ENCODE measurements around the gene RNF182. TPM values are rescaled to one million over a fixed set of nuclear protein-coding genes. Genes with fewer than 3 reads are reported as not detected.

RNF182 gene
- total and polyA plus RNA-seq, 9 of the 15 experiments (the other 6 are each of a cell fraction or from before 2014, with no cell fraction given): 12.8 to 22.8 (median 17.5) TPM

DNA sequence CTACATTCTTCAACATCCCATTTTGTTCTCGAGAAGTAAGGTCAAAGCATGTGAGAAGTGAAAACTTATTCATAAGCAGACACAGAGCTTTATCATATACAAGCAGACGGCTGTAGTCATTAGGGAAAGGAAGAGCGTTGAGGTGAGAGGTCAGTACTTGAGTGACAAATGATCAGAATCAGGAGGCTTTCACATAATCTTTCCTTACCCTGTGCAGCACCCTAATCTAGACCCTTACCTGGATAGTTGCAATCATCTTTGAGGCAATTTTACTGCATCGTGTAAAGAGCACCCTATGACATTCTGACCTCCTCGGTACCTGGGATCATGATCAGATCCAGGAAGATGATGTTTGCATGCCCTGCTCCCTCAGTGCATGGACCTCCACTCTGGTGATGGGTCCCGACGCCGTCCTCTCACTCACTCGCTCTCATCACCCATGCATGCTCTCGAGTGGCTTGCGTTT lies 62.7 kb downstream of the RNF182 start (continued):
- no peak for TF ChIP-seq ZNF717 (CRISPR knock-in tag; IDR thresholded peaks at IDR 0.05)
- TF ChIP-seq FOXO4 (CRISPR knock-in tag; IDR thresholded peaks at IDR 0.05): no peak
- TF ChIP-seq EHMT2 (IDR thresholded peaks at IDR 0.05): no peak
- TF ChIP-seq, protein P1, sequence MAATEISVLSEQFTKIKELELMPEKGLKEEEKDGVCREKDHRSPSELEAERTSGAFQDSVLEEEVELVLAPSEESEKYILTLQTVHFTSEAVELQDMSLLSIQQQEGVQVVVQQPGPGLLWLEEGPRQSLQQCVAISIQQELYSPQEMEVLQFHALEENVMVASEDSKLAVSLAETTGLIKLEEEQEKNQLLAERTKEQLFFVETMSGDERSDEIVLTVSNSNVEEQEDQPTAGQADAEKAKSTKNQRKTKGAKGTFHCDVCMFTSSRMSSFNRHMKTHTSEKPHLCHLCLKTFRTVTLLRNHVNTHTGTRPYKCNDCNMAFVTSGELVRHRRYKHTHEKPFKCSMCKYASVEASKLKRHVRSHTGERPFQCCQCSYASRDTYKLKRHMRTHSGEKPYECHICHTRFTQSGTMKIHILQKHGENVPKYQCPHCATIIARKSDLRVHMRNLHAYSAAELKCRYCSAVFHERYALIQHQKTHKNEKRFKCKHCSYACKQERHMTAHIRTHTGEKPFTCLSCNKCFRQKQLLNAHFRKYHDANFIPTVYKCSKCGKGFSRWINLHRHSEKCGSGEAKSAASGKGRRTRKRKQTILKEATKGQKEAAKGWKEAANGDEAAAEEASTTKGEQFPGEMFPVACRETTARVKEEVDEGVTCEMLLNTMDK (IDR thresholded peaks at IDR 0.05; ENCODE audit: borderline replicate concordance, insufficient read depth, low read depth, low read length, poor library complexity, severe bottlenecking): no peak
- peak; percentile 30; the same call in 1 of the 2 replicates for TF ChIP-seq NFRKB (IDR thresholded peaks at IDR 0.05; ENCODE audit: low read depth)
- peak; percentile 55; the same call in 1 of the 2 replicates for TF ChIP-seq ZKSCAN8 (CRISPR knock-in tag; IDR thresholded peaks at IDR 0.05)
- TF ChIP-seq, protein P2, sequence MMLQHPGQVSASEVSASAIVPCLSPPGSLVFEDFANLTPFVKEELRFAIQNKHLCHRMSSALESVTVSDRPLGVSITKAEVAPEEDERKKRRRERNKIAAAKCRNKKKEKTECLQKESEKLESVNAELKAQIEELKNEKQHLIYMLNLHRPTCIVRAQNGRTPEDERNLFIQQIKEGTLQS (IDR thresholded peaks at IDR 0.05): peak; percentile 39; the same call in 1 of the 2 replicates
- TF ChIP-seq, protein P2 (CRISPR knock-in tag; conservative IDR thresholded peaks at IDR 0.05): no peak
- no peak for TF ChIP-seq XRCC4 (IDR thresholded peaks at IDR 0.05; ENCODE audit: extremely low read depth, insufficient read depth, insufficient read length)
- TF ChIP-seq RB1 (IDR thresholded peaks at IDR 0.05; ENCODE audit: low read depth): no peak
- TF ChIP-seq, protein P3, sequence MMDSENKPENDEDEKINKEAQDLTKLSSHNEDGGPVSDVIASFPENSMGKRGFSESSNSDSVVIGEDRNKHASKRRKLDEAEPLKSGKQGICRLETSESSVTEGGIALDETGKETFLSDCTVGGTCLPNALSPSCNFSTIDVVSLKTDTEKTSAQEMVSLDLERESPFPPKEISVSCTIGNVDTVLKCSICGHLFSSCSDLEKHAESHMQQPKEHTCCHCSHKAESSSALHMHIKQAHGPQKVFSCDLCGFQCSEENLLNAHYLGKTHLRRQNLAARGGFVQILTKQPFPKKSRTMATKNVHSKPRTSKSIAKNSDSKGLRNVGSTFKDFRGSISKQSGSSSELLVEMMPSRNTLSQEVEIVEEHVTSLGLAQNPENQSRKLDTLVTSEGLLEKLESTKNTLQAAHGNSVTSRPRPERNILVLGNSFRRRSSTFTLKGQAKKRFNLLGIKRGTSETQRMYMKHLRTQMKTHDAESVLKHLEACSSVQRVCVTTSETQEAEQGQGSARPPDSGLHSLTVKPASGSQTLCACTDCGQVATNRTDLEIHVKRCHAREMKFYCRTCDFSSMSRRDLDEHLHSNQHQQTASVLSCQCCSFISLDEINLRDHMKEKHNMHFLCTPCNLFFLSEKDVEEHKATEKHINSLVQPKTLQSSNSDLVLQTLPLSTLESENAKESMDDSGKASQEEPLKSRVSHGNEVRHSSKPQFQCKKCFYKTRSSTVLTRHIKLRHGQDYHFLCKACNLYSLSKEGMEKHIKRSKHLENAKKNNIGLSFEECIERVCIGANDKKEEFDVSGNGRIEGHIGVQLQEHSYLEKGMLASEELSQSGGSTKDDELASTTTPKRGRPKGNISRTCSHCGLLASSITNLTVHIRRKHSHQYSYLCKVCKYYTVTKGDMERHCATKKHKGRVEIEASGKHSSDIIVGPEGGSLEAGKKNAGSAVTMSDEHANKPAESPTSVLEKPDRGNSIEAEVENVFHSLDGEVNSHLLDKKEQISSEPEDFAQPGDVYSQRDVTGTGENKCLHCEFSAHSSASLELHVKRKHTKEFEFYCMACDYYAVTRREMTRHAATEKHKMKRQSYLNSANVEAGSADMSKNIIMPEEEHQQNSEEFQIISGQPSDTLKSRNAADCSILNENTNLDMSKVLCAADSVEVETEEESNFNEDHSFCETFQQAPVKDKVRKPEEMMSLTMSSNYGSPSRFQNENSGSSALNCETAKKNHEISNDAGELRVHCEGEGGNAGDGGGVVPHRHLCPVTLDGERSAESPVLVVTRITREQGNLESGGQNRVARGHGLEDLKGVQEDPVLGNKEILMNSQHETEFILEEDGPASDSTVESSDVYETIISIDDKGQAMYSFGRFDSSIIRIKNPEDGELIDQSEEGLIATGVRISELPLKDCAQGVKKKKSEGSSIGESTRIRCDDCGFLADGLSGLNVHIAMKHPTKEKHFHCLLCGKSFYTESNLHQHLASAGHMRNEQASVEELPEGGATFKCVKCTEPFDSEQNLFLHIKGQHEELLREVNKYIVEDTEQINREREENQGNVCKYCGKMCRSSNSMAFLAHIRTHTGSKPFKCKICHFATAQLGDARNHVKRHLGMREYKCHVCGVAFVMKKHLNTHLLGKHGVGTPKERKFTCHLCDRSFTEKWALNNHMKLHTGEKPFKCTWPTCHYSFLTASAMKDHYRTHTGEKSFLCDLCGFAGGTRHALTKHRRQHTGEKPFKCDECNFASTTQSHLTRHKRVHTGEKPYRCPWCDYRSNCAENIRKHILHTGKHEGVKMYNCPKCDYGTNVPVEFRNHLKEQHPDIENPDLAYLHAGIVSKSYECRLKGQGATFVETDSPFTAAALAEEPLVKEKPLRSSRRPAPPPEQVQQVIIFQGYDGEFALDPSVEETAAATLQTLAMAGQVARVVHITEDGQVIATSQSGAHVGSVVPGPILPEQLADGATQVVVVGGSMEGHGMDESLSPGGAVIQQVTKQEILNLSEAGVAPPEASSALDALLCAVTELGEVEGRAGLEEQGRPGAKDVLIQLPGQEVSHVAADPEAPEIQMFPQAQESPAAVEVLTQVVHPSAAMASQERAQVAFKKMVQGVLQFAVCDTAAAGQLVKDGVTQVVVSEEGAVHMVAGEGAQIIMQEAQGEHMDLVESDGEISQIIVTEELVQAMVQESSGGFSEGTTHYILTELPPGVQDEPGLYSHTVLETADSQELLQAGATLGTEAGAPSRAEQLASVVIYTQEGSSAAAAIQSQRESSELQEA (IDR thresholded peaks at IDR 0.05; ENCODE audit: low read depth): no peak
- TF ChIP-seq E2F1 (CRISPR knock-in tag; IDR thresholded peaks at IDR 0.05): no peak
